Activated CD8-positive, alpha-beta memory T cell treated with anti-CD3 and anti-CD28 coated beads for 4 hours (primary cell): ENCODE measurements around the gene DSCAM.

Source experiments
- DNase-seq, 2 donors: peaks; one replicate each; pipeline ENCODE4 v3.0.0-alpha.2; 2020; ENCODE audit warnings: low read depth in 2 of 2

Gene DSCAM

DNA sequence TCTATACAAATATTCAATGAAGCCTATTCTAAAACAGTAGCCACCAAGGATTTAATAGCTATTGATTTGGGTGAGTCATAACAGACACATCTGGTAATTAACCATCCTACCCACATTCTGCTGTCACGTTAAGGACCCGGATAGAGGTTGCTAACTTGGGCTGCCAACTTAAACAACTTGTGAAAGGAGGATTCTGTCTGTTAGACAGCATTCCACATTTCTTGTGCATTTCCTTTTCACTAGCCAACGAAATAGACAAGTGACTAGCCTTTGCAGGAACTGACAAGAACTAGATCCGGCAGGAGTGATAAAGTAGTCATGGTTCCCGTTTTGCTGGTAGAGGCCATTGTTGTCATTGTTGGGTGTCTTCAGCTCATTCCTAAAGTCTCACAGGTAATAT lies 9.5 kb downstream of the DSCAM start:
- DNase-seq: no peak

GRCh38 chr21:40835184-40835694 lies 11.7 kb downstream of the DSCAM start:
- no peak for DNase-seq

GRCh38 chr21:40833184-40833583 lies 13.8 kb downstream of the DSCAM start:
- no peak for DNase-seq

DNA sequence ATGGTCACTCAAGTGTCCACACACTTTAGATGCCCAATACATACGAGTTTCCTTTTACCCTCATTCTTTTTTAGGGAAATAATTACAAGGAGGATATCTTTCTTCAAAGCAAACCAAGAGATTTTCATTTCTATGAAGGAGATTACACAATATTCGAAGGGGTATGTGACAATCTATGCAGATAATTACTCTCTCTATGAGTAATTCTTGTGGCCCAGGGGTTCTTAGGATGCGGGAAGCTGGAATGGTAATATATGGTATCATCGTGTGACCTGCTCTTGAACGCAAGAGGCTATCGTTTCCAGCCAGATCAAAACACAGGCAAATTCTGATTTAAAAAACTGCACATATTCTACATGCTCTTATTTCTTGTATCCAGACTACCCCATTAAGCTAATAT lies 14.6 kb downstream of the DSCAM start:
- DNase-seq: no peak

DNA sequence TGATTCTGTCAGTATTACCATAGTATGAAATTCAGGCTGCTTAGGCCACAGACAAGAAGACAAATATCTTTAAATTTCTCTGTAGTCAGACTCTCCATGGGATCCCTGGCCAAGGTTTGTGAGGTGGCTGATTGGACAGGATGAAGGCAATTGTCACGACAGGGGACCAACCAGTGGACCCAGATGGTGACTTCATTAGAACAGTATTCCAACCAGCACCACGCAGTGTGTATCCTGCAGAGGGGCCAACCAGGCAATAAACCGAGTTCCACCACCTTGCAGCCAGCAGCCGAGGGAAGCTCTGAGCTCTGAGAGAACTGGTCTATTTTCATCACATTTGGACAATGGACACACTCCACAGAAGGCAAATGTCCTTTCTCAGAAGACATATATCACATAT lies 16.1 kb downstream of the DSCAM start:
- DNase-seq: no peak

DNA sequence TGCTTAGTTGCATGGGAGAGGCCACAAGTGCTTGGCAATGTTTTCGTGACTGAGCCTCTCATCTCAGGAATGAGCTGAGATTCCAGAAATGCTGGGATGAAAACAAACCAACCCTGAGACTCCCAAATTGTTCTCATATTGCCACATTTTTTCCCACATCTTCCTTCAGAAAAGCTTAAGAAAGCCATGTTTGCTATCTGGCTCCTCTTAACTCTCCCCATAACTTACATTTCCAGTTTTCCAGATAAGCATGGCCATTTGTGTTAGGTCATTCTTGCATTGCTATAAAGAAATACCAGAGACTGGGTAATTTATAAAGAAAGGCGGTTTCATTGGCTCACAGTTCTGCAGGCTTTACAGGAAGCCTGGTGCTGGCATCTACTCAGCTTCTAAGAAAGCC lies 17.2 kb downstream of the DSCAM start:
- DNase-seq: no peak

- DNase-seq: no peak
Observed at GRCh38 chr21:40829308-40829707, 17.6 kb downstream of the DSCAM start.

GRCh38 chr21:40827509-40827908 lies 19.4 kb downstream of the DSCAM start:
- DNase-seq: no peak

DNA sequence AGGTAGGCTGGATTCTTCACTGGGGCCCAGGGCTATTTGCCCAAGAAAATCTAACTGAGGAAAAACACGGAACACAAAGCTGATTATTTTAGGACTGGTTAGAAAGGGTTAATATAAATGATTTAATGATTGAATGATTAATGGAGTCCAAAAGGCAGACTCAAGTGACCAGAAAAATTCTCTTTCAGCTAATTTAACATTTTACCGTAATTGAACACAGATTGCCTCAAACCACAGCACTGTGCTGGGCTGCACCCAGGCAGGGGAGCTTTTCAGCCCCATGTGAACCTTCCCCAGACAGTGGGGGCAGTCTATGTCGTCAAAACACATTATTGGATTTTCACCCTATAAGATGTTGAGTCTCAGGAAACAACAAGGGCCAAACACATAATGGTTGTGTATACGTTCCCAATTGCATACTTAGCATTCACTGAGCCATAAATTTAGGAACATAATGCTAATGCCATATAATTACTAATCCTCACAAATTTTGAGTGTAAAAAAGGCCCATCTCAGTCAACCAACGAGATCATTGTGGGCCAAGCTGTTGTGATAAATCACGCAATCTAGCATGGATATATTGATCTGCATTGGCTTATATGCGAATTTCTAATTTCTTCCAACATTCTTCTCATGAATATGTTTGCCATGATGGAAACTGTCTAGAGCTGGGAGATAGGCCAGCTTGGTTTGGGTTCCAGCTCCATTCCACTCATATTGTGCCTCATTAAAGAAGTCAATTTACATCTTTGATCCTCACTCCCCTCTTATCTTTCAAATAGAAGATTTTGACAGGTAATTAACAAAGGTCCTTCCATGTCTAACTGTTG lies 27.7 kb downstream of the DSCAM start:
- DNase-seq: no peak

GRCh38 chr21:40813918-40814317 lies 33.0 kb downstream of the DSCAM start:
- no peak for DNase-seq

GRCh38 chr21:40809673-40810197 lies 37.2 kb downstream of the DSCAM start:
- DNase-seq: no peak

- no peak for DNase-seq
Observed at GRCh38 chr21:40803101-40803500, 43.9 kb downstream of the DSCAM start.

GRCh38 chr21:40800126-40800525 lies 46.8 kb downstream of the DSCAM start:
- DNase-seq: no peak

- no peak for DNase-seq
Observed at GRCh38 chr21:40797891-40798290, 49.1 kb downstream of the DSCAM start.

DNA sequence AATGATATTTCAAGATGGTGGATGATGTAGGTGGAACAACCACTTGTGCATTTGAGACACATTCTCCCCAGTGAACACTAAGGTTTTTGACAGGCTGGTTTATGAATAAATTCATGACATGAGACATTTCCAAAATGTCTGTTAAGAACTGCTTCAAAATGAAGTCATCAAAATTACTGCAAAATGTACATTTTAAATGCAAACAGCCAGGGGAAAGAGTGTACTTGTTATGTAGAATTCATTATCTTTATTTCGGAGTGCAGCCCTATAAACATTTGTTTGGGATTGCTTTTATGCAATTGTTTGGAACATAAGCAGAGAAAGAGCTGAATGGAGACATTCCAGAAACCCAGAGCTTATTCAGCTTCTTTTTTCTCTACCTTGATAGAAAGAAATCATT lies 49.5 kb downstream of the DSCAM start:
- DNase-seq: no peak

GRCh38 chr21:40796464-40796863 lies 50.5 kb downstream of the DSCAM start:
- DNase-seq: no peak

DNA sequence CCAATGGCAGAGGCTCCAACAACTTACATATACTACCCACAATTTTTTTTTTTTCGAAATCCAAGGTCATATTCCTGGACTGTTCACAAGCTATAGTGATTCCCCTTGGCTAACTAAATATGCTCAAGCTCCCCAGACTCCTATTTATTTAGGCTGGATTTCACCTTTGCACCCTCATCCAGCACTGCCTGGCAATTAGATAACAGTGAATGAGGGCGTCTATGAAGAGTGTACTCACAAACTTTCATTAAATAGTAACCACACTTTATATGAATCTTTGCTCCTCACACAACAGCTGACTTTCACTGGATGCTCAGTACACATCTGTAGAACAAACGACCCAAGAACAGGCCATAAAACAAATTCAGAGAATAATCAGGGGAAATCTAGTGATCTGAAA lies 51.6 kb downstream of the DSCAM start:
- no peak for DNase-seq

- no peak for DNase-seq
Observed at GRCh38 chr21:40792691-40793456, 54.1 kb downstream of the DSCAM start.

- DNase-seq: no peak
Observed at GRCh38 chr21:40788635-40789034, 58.3 kb downstream of the DSCAM start.

- no peak for DNase-seq
Observed at GRCh38 chr21:40783404-40783803, 63.6 kb downstream of the DSCAM start.

DNA sequence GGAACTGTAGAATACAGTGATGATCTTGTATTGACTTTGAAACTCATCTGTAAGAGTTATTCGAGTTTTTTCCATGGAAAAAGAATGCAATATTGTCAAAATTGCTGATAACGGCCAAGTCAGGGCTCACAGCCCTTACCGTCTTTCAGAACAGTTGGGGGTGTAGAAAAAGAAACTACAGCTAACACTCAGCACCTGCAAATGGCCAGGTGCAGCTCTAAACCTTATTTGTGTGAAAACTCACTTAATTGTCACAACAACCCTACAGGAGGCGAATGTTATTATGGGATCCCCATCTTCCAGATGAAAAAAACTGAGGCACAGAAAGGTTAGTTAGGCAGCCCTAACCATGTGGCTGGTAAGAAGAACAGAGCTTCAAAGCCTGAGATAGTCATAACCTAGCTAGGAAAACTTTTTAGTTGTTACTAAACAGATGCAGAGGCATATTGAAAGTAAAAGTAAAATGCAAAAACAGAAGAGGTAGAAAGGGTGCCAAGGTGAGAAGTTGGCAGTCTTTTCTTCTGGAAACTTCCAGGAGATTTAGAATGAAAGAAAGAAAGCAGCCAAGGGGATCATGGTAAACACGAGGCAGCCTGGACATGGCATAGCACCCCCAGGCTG lies 76.4 kb downstream of the DSCAM start:
- DNase-seq: no peak

GRCh38 chr21:40769231-40769630 lies 77.7 kb downstream of the DSCAM start:
- no peak for DNase-seq
